ENCODE data around the gene CHI3L1.

GRCh38 chr1:203162403-203162802 is 24.1 kb downstream of the CHI3L1 start:
- no peak for TF ChIP-seq RAD21 (IDR thresholded peaks at IDR 0.05; ENCODE audit: insufficient read depth, low read depth, low read length)
- TF ChIP-seq, protein P1, sequence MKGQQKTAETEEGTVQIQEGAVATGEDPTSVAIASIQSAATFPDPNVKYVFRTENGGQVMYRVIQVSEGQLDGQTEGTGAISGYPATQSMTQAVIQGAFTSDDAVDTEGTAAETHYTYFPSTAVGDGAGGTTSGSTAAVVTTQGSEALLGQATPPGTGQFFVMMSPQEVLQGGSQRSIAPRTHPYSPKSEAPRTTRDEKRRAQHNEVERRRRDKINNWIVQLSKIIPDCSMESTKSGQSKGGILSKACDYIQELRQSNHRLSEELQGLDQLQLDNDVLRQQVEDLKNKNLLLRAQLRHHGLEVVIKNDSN (IDR thresholded peaks at IDR 0.05; ENCODE audit: borderline replicate concordance, extremely low read length, insufficient read depth, low read depth, low read length): no peak
- no peak for TF ChIP-seq SIN3A (IDR thresholded peaks at IDR 0.05; ENCODE audit: low read depth, low read length)
- no peak for TF ChIP-seq CREB1 (IDR thresholded peaks at IDR 0.05; ENCODE audit: low read depth)
- TF ChIP-seq CBX5 (IDR thresholded peaks at IDR 0.05; ENCODE audit: low read depth): no peak
- TF ChIP-seq CTCF (IDR thresholded peaks at IDR 0.05 in 2 of 3, conservative IDR thresholded peaks at IDR 0.05 in 1 of 3; ENCODE audit: control insufficient read depth in 2 of 3, extremely low read depth in 1 of 3, insufficient read depth in 1 of 3, low read depth in 3 of 3, low read length in 3 of 3): no peak
- TF ChIP-seq MTA3 (IDR thresholded peaks at IDR 0.05; ENCODE audit: borderline replicate concordance, low read length): no peak

Measured in GM12878 (cell line).